SU-DHL-6 (cell line): ENCODE data around the gene DSCAML1.

ENCODE experiments used
- H2AFZ ChIP-seq: fragments of 200-600 bp; sonication (generic); 2 replicates; pipeline ENCODE4 v1.6.1; 2014; ENCODE audit warnings: low read depth, mild to moderate bottlenecking, moderate library complexity, mixed read lengths, antibody characterized with exemption, low read length; ENCODE audit not compliant: severe bottlenecking
- H3F3A ChIP-seq: fragments of 200-600 bp; shearing (Covaris generic); 2 replicates; pipeline ENCODE4 v1.6.0; 2016; ENCODE audit warnings: antibody characterized with exemption, mild to moderate bottlenecking; ENCODE audit not compliant: insufficient read depth
- H3K27ac ChIP-seq: fragments of 200-600 bp; sonication (generic); 2 replicates; pipeline ENCODE4 v1.5.1; 2016; ENCODE audit warnings: low read depth, mild to moderate bottlenecking, low read length, moderate library complexity, mixed read lengths
- H3K27me3 ChIP-seq: fragments of 200-600 bp; sonication (generic), shearing (Covaris generic); 2 replicates; pipeline ENCODE4 v1.6.0; 2014; ENCODE audit warnings: mild to moderate bottlenecking, low read length
- H3K36me3 ChIP-seq: fragments of 200-600 bp; sonication (generic); 2 replicates; pipeline ENCODE4 v1.6.1; 2014; ENCODE audit warnings: mild to moderate bottlenecking, low read length, mixed read lengths
- H3K4me2 ChIP-seq: fragments of 300-600, 200-600 bp; shearing (Covaris generic), sonication (generic); 2 replicates; pipeline ENCODE4 v1.6.0; 2014; ENCODE audit warnings: low read length, low read depth, mild to moderate bottlenecking; ENCODE audit not compliant: poor library complexity, severe bottlenecking
- H3K4me3 ChIP-seq: fragments of 200-600 bp; sonication (generic); 2 replicates; pipeline ENCODE4 v1.5.1; 2014; ENCODE audit warnings: antibody characterized with exemption, low read length, mild to moderate bottlenecking, mixed read lengths; ENCODE audit not compliant: insufficient read depth, poor library complexity, severe bottlenecking
- H3K79me2 ChIP-seq: fragments of 200-600 bp; sonication (generic); 2 replicates; pipeline ENCODE4 v1.6.1; 2014; ENCODE audit warnings: mild to moderate bottlenecking, low read length, moderate library complexity; ENCODE audit not compliant: insufficient read depth
- H3K9ac ChIP-seq: fragments of 200-600 bp; sonication (generic); 2 replicates; pipeline ENCODE4 v1.7.0; 2014; ENCODE audit warnings: mild to moderate bottlenecking, low read length
- H3K9me2 ChIP-seq: fragments of 200-600 bp; sonication (generic); replicated peaks from 2 replicates; pipeline ENCODE4 v1.6.1; 2014; ENCODE audit warnings: low read length; ENCODE audit not compliant: insufficient read depth
- H3K9me3 ChIP-seq: fragments of 200-600 bp; sonication (generic); 2 replicates; pipeline ENCODE4 v1.6.1; 2014; ENCODE audit warnings: low read length, mixed read lengths; ENCODE audit not compliant: insufficient read depth
- H4K20me1 ChIP-seq: fragments of 200-600 bp; sonication (generic); 2 replicates; pipeline ENCODE4 v1.6.1; 2014; ENCODE audit warnings: low read depth, mild to moderate bottlenecking, antibody characterized with exemption, low read length, moderate library complexity, mixed read lengths
- EZH2phosphoT487 ChIP-seq: fragments of 200-600 bp; sonication (generic), shearing (Covaris generic); conservative IDR thresholded peaks from 2 replicates; pipeline ENCODE4 v1.6.1; 2018; ENCODE audit warnings: mild to moderate bottlenecking, antibody characterized with exemption, low read length, moderate library complexity, mixed read lengths
- TF ChIP-seq, protein P1 (sequence below): fragments of 200-600 bp; sonication (generic); IDR thresholded peaks from one replicate; pipeline ENCODE4 v1.5.1; 2017; ENCODE audit warnings: antibody characterized with exemption, mild to moderate bottlenecking, low read length, moderate library complexity; ENCODE audit not compliant: insufficient read depth, poor library complexity, severe bottlenecking

Gene DSCAML1

DNA sequence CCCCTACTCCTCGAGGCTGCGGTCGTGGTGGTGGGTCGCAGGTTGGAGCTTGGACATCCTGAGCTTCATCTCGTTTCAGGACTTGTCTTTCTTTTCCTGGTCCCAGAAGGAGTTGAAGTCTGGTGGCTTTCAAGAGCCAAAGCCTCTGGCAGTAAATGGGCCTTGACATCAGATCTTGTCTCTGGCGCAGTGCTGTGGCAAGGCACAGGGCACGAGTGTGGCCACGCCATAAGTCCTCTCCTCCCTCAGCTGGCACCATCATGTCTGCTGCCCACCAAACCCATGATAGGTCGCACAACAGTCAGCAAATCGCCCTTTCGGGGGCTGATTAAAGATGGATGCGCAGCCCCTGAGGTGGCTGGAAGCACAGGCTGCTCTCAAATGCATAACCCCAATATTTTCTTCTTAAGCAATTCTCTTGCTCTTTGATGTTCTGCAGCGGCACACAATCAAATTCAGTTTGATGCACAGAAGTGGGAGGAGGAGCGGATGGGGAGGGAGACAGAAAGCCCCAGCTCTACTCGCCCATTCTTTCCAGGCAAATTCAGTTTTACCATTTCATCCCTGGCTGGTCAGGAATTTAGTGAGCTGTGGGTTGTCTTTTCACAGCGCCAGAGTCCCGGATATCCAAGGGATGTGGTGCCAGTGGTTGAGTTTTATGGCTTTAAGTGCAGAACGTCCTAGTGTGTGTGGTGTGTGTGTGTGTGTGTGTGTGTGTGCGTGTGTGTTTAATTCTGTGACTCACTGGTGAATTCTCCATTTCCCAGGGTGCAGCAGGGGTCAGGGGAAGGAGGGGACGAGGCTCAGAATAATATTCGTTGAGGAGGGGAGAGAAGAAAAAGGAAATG, 162.0 kb downstream of the DSCAML1 start:
- Histone ChIP-seq H3F3A (no peaks in the 10 kb centered on the region), H3K79me2 (no peaks in the 10 kb centered on the region)

DNA sequence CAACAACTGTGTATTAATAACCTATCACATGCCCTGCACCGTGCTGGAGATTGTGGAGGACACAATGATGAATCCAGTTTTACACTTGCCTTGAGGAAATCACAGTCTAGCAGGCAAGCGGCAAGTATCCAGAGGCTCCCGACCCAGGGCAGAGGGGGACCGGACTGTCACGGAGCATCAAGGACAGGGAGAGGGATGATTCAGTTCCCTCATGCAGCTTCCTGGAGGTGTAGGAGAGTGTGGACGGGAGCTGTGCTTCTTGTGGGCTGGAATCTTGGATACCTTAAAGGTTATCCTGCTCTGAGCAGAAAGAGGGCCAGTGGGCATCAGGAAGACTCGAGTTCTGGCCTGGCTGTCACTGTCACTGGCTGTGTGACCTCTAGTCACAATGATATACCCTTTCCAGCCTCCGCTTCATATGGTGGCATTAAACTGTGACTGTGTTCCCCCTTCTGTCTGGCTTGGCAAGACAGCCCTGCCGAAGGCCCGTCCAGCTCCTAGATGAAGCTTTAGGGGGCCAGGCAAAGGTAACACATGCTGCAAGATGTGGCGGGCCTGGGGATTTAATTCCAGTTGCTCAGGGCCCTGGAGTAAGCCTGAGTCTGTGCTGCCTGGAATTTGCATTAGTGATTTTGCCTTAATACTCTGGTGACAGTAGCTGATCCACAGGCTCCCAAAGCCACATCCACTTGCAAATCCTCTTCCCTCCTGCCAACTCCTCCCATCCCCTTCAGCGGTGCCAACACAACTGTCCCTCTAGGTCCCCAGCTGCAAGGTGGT, 162.8 kb downstream of the DSCAML1 start:
- no peak for TF ChIP-seq EZH2phosphoT487
- TF ChIP-seq, protein P1, sequence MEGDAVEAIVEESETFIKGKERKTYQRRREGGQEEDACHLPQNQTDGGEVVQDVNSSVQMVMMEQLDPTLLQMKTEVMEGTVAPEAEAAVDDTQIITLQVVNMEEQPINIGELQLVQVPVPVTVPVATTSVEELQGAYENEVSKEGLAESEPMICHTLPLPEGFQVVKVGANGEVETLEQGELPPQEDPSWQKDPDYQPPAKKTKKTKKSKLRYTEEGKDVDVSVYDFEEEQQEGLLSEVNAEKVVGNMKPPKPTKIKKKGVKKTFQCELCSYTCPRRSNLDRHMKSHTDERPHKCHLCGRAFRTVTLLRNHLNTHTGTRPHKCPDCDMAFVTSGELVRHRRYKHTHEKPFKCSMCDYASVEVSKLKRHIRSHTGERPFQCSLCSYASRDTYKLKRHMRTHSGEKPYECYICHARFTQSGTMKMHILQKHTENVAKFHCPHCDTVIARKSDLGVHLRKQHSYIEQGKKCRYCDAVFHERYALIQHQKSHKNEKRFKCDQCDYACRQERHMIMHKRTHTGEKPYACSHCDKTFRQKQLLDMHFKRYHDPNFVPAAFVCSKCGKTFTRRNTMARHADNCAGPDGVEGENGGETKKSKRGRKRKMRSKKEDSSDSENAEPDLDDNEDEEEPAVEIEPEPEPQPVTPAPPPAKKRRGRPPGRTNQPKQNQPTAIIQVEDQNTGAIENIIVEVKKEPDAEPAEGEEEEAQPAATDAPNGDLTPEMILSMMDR, result no peak
- Histone ChIP-seq H3K9ac (no peak overlapping the region), H2AFZ (no peak overlapping the region), H3K9me2 (no peaks in the 10 kb centered on the region), H3K27ac (no peak overlapping the region), H3K4me3 (no peak overlapping the region), H4K20me1 (no peaks in the 10 kb centered on the region), H3K79me2 (no peaks in the 10 kb centered on the region), H3K4me2 (no peak overlapping the region), H3F3A (no peaks in the 10 kb centered on the region), H3K36me3 (no peaks in the 10 kb centered on the region), H3K9me3 (no peaks in the 10 kb centered on the region), H3K27me3 (peaks cover 4% of the 10 kb centered on the region; the same call in 1 of the 2 replicates)

More for the DNA sequence above, 162.0 kb downstream of the DSCAML1 start:
- no peak overlapping the region for H2AFZ ChIP-seq
- H3K36me3 ChIP-seq, result no peaks in the 10 kb centered on the region
- H3K27me3 ChIP-seq, result peaks cover 4% of the 10 kb centered on the region; the same call in 1 of the 2 replicates
- H3K4me3 ChIP-seq, result no peak overlapping the region
- no peak overlapping the region for H3K27ac ChIP-seq
- no peak for TF ChIP-seq EZH2phosphoT487
- TF ChIP-seq, protein P1, result no peak
- no peak overlapping the region for H3K4me2 ChIP-seq
- no peak overlapping the region for H3K9ac ChIP-seq
- no peaks in the 10 kb centered on the region for H3K9me2 ChIP-seq
- no peaks in the 10 kb centered on the region for H3K9me3 ChIP-seq
- no peaks in the 10 kb centered on the region for H4K20me1 ChIP-seq

DNA sequence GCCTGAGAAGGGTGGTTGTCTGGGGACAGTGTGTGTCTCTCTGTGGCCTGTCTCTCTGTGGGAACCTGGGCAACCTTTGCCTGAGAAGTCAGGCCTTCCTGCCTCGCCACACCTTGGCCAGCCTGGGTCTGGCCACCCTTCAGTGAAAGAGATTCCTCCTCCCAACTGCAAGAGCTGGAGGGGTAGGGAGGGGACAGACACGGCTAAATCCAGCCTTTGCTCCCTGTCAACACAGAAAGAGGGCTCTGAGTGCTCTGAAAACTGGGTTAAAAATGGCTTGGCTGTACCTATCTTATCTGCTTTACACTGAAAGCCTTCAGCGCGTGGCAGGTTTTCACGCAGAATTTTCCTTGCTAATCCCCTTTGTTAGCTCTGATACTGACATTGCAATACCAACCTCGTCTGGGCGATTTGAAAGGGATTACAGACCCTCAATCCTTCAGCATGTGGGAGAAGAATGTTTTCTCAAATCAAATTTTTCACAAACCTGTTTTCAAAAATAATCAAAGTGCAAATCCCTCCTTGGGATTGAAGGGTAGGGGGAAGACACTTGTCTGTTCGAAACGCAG, 163.7 kb downstream of the DSCAML1 start:
- TF ChIP-seq EZH2phosphoT487, result no peak
- TF ChIP-seq, protein P1, result no peak
- H3K9me3 ChIP-seq, result no peaks in the 10 kb centered on the region
- no peaks in the 10 kb centered on the region for H3F3A ChIP-seq
- no peaks in the 10 kb centered on the region for H3K9me2 ChIP-seq
- no peak overlapping the region for H3K4me3 ChIP-seq
- H3K9ac ChIP-seq, result no peak overlapping the region
- no peaks in the 10 kb centered on the region for H3K27me3 ChIP-seq
- no peaks in the 10 kb centered on the region for H3K36me3 ChIP-seq
- H3K27ac ChIP-seq, result no peak overlapping the region
- H2AFZ ChIP-seq, result no peak overlapping the region
- H4K20me1 ChIP-seq, result no peaks in the 10 kb centered on the region
- H3K79me2 ChIP-seq, result no peaks in the 10 kb centered on the region
- H3K4me2 ChIP-seq, result no peak overlapping the region
